Neural cell (in vitro differentiated cells): Measurements from ENCODE around the gene CLEC20A.

Source experiments
- CTCF ChIP-seq: fragments of 450-650 bp; IDR thresholded peaks from 2 replicates; pipeline ENCODE4 v1.5.1; 2014; ENCODE audit warnings: antibody characterized with exemption, mild to moderate bottlenecking, moderate library complexity; ENCODE audit not compliant: poor library complexity, severe bottlenecking
- EP300 ChIP-seq: fragments of 450-650 bp; conservative IDR thresholded peaks from 2 replicates; pipeline ENCODE4 v1.6.1; 2014; ENCODE audit warnings: antibody characterized with exemption, mild to moderate bottlenecking, moderate library complexity; ENCODE audit not compliant: poor library complexity, severe bottlenecking
- EZH2 ChIP-seq: fragments of 200-600, 300-800 bp; shearing (Covaris generic), sonication (generic); IDR thresholded peaks from 2 replicates; pipeline ENCODE4 v1.6.1; 2014; ENCODE audit warnings: antibody characterized with exemption, low read length, borderline replicate concordance, mild to moderate bottlenecking; ENCODE audit not compliant: insufficient read depth, poor library complexity, severe bottlenecking
- MXI1 ChIP-seq: fragments of 450-650 bp; conservative IDR thresholded peaks from 2 replicates; pipeline ENCODE4 v1.6.1; 2014; ENCODE audit warnings: antibody characterized with exemption, mild to moderate bottlenecking; ENCODE audit not compliant: poor library complexity, severe bottlenecking
- POLR2AphosphoS5 ChIP-seq: IDR thresholded peaks from 2 replicates; pipeline ENCODE4 v1.6.1; 2012
- RAD21 ChIP-seq: fragments of 450-650 bp; conservative IDR thresholded peaks from 2 replicates; pipeline ENCODE4 v1.6.1; 2014; ENCODE audit warnings: antibody characterized with exemption, mild to moderate bottlenecking, moderate library complexity
- REST ChIP-seq: IDR thresholded peaks from 2 replicates; pipeline ENCODE4 v1.6.1; 2012; ENCODE audit warnings: borderline replicate concordance
- SMC3 ChIP-seq: fragments of 450-650 bp; conservative IDR thresholded peaks from 2 replicates; pipeline ENCODE4 v1.6.1; 2014; ENCODE audit warnings: antibody characterized with exemption, mild to moderate bottlenecking, moderate library complexity; ENCODE audit not compliant: poor library complexity
- TAF1 ChIP-seq: IDR thresholded peaks from 2 replicates; pipeline ENCODE4 v1.6.1; 2012; ENCODE audit warnings: low read depth

GRCh38 chr1:178540646-178541045 lies 43.9 kb upstream of the CLEC20A start:
- no peak for TF ChIP-seq MXI1
- TF ChIP-seq POLR2AphosphoS5, result no peak
- no peak for TF ChIP-seq CTCF
- no peak for TF ChIP-seq EZH2
- TF ChIP-seq REST, result no peak
- TF ChIP-seq EP300, result no peak
- no peak for TF ChIP-seq RAD21
- no peak for TF ChIP-seq TAF1
- TF ChIP-seq SMC3, result no peak
